ENCODE measurements around the gene STRIP1.

DNA sequence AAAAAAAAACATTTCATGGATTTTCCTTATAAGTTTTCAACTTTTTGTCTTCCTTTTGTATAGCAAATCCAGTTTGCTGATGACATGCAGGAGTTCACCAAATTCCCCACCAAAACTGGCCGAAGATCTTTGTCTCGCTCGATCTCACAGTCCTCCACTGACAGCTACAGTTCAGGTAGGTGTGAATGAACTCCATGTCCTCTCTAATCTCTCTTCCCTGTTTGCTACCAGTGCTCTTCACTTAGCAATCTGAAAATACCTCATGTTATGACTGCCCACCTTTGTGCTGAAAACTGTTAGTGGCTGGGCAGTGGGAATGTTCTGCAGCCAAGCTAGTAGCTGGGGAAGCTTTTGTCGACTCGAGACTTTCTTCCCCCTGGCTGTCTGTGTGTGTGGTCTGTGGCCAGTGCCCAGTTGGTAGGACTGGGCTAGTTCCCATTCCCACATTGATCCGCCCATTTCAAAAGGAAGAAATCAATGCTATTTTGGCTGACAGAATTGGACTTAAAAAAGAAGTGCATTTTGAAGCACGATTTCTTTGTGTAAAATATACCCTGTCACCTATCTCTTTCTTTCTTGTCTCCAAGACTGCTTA lies 25.4 kb upstream of the STRIP1 start:
- TF ChIP-seq CTCF (IDR thresholded peaks at IDR 0.05; ENCODE audit: extremely low read depth in 1 of 2, insufficient read depth in 1 of 2, low read depth in 1 of 2, low read length in 2 of 2) (no peak), POLR2AphosphoS5 (IDR thresholded peaks at IDR 0.05; ENCODE audit: insufficient read depth, low read depth, low read length) (no peak), POLR2A (IDR thresholded peaks at IDR 0.05; ENCODE audit: low read depth, low read length) (no peak), EZH2 (IDR thresholded peaks at IDR 0.05; ENCODE audit: borderline replicate concordance, low read depth, low read length, severe bottlenecking) (no peak), FOS (IDR thresholded peaks at IDR 0.05; ENCODE audit: borderline replicate concordance, insufficient read depth, low read length) (no peak), MAX (IDR thresholded peaks at IDR 0.05; ENCODE audit: insufficient read depth, insufficient read length) (no peak), JUN (IDR thresholded peaks at IDR 0.05; ENCODE audit: borderline replicate concordance, insufficient read depth, insufficient read length, low read depth) (no peak)

Measured in endothelial cell of umbilical vein (primary cell).